Measurements from ENCODE around the gene LRG1. TPM values are rescaled to one million over a fixed set of nuclear protein-coding genes. Genes with fewer than 3 reads are reported as not detected.

The LRG1 gene
- total and polyA plus RNA-seq, 9 of the 15 experiments (the other 6 are each of a cell fraction or from before 2014, with no cell fraction given), result 1.5 to 11.9 (median 8.7) TPM

DNA sequence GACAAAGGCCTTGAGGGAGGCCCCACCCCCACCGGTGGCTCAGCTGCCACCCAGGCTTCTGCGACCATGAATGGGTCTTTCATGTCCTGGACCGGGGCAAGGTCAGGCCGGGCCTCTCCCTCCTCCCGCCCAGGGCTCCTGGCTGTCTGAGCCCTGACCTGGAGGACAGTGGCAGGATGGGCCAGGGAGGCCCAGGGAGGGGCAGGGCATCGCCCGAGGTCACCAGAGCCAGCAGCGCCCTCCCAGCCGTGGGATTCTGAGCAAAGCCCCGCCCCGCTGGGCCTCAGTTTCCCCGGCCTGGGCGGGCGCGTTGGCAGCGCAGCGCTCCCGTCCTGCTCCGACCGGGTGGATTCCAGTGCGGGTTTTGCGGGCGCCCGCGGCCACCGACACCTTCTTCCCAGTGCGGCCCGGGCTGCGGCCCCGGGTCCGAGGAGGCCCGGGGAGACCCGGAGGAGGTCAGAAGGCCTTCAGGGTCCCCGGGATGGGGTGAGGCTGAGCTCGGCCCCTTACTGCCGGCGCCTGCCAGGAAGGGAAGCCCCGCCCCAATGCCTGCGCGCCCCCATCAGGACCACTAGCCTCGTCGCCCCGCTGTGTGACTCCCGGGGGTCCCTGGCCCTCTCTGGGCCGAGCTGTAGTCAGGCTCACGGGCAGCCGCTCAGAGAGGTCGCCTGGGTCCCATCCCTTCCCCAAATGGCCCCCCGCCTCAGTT lies 44.3 kb upstream of the LRG1 start (continued):
- TF ChIP-seq ZBTB34 (CRISPR knock-in tag; IDR thresholded peaks at IDR 0.05) (no peak), EGR1 (conservative IDR thresholded peaks at IDR 0.05) (0 out of 2 replicates have a peak, but pooled peaks have one; percentile 9), EHMT2 (IDR thresholded peaks at IDR 0.05) (no peak), ZNF780A (CRISPR knock-in tag; IDR thresholded peaks at IDR 0.05) (no peak), TBP (optimal IDR thresholded peaks at IDR 0.05; ENCODE audit: low read depth, low read length) (peak; percentile 16), POLR2G (IDR thresholded peaks at IDR 0.05; ENCODE audit: low read depth, low read length) (peak; percentile 58), ZSCAN32 (CRISPR knock-in tag; IDR thresholded peaks at IDR 0.05) (no peak), ZNF695 (CRISPR knock-in tag; IDR thresholded peaks at IDR 0.05) (no peak), MTA2 (IDR thresholded peaks at IDR 0.05; ENCODE audit: low read depth) (no peak), SREBF1 (IDR thresholded peaks at IDR 0.05; ENCODE audit: borderline replicate concordance, low read depth, low read length) (no peak), ZNF165 (CRISPR knock-in tag; IDR thresholded peaks at IDR 0.05; ENCODE audit: borderline replicate concordance) (no peak), PCBP2 (IDR thresholded peaks at IDR 0.05; ENCODE audit: low read depth, low read length, poor library complexity, severe bottlenecking) (no peak), THRAP3 (IDR thresholded peaks at IDR 0.05; ENCODE audit: borderline replicate concordance) (no peak), NFXL1 (CRISPR knock-in tag; IDR thresholded peaks at IDR 0.05) (no peak), ZNF41 (CRISPR knock-in tag; conservative IDR thresholded peaks at IDR 0.05) (no peak), HMG20A (CRISPR knock-in tag; conservative IDR thresholded peaks at IDR 0.05) (no peak), ZNF197 (CRISPR knock-in tag; IDR thresholded peaks at IDR 0.05; ENCODE audit: low read depth) (no peak), CBX2 (IDR thresholded peaks at IDR 0.05; ENCODE audit: insufficient read depth, low read length, poor library complexity, severe bottlenecking) (no peak), NEUROD1 (IDR thresholded peaks at IDR 0.05; ENCODE audit: borderline replicate concordance, low read depth, low read length, partially characterized antibody) (peak; percentile 91)
- TF ChIP-seq, protein P1, sequence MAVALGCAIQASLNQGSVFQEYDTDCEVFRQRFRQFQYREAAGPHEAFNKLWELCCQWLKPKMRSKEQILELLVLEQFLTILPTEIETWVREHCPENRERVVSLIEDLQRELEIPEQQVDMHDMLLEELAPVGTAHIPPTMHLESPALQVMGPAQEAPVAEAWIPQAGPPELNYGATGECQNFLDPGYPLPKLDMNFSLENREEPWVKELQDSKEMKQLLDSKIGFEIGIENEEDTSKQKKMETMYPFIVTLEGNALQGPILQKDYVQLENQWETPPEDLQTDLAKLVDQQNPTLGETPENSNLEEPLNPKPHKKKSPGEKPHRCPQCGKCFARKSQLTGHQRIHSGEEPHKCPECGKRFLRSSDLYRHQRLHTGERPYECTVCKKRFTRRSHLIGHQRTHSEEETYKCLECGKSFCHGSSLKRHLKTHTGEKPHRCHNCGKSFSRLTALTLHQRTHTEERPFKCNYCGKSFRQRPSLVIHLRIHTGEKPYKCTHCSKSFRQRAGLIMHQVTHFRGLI (CRISPR knock-in tag; IDR thresholded peaks at IDR 0.05), result no peak
